ENCODE measurements around the gene ATP8B3. TPM values are rescaled to one million over a fixed set of nuclear protein-coding genes. Genes with fewer than 3 reads are reported as not detected.
A peak's percentile ranks its signal among the peaks of the same experiment; 100 is the strongest.

ATP8B3 gene
- polyA plus RNA-seq, 2 of the 4 experiments (the other 2 are of a cell fraction) = 2.7 to 3.9 TPM

DNA sequence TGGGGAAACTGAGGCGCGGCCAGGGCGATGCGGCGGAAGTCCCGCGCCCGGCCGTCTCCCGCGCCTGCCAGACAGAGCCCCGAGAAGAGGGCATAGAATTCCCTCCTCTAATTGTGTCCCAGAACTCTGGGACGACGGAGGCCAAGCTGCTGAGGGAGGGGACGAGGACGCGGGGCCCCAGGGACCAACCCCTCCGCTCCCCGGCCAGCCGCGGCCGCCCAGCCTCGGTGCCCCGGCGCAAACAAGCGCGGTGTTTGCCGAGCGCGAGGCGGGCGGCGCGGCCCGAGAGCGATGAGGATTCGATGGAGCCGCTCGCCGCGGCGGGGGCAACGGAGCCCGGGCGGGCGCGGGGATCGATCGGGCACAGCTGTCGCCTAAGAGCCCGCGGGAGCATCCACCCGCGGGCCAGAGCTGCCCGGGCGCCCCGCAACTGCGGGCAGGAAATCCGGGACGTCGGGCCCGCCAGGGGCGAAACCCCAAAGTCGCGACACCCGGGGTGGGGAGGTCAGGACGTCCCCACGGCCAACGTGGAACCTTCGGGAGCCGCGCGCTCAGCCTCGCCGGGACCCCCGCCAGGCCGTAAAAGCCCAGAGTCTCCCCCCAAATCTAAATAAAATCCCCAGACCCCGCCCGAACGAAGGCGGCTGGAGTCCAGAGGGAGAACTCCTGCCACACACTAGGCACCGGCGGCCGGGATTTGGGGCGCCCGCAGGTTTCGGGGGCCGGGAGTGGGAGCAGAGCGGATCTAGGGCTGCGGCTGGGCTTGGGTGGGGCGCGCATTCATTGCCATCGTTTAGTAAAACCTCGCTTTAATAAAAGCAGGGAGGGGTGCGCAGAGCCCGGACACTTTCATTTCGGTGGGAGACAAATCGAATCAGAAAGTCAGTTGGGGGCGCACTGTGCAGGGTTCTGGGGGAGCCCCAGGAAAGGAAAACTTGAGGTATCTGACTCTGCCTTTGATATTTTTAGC lies 62.4 kb downstream of the ATP8B3 start:
- peak overlapping the region; percentile 81 for H3K4me2 ChIP-seq
- POLR2A ChIA-PET = no interaction called here
- ATAC-seq (no peak), DNase-seq (ENCODE audit: low read depth in 1 of 2, low spot score in 1 of 2) (no peak), FAIRE-seq (no peak)
- peak overlapping the region in 1 of 2 experiments; percentile 84; a peak in 3 of 6 replicates for H3K27ac ChIP-seq
- H3K9me3 ChIP-seq = no peaks in the 10 kb centered on the region
- TF ChIP-seq ZC3H11A (IDR thresholded peaks at IDR 0.05) = no peak
- TF ChIP-seq HOXB5 (CRISPR knock-in tag; IDR thresholded peaks at IDR 0.05) = no peak
- TF ChIP-seq, protein P1, sequence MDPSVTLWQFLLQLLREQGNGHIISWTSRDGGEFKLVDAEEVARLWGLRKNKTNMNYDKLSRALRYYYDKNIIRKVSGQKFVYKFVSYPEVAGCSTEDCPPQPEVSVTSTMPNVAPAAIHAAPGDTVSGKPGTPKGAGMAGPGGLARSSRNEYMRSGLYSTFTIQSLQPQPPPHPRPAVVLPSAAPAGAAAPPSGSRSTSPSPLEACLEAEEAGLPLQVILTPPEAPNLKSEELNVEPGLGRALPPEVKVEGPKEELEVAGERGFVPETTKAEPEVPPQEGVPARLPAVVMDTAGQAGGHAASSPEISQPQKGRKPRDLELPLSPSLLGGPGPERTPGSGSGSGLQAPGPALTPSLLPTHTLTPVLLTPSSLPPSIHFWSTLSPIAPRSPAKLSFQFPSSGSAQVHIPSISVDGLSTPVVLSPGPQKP (IDR thresholded peaks at IDR 0.05; ENCODE audit: low read depth, low read length) = no peak
- TF ChIP-seq, protein P2, sequence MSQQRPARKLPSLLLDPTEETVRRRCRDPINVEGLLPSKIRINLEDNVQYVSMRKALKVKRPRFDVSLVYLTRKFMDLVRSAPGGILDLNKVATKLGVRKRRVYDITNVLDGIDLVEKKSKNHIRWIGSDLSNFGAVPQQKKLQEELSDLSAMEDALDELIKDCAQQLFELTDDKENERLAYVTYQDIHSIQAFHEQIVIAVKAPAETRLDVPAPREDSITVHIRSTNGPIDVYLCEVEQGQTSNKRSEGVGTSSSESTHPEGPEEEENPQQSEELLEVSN (IDR thresholded peaks at IDR 0.05; ENCODE audit: borderline replicate concordance, low read depth) = no peak
- no peak for TF ChIP-seq HMGXB4 (CRISPR knock-in tag; IDR thresholded peaks at IDR 0.05; ENCODE audit: borderline replicate concordance)
- TF ChIP-seq POLR2A (IDR thresholded peaks at IDR 0.05; ENCODE audit: low read length) = no peak
- TF ChIP-seq EHF (CRISPR knock-in tag; IDR thresholded peaks at IDR 0.05) = no peak
- TF ChIP-seq JUN (IDR thresholded peaks at IDR 0.05) = no peak
- no peak for TF ChIP-seq TFCP2L1 (CRISPR knock-in tag; IDR thresholded peaks at IDR 0.05)
- no peak for TF ChIP-seq NFE2L2 (conservative IDR thresholded peaks at IDR 0.05; ENCODE audit: low read length)
- no peak for TF ChIP-seq RARB (CRISPR knock-in tag; IDR thresholded peaks at IDR 0.05)
- no peak for TF ChIP-seq NR3C1 (IDR thresholded peaks at IDR 0.05)
- no peak for TF ChIP-seq SMC3 (IDR thresholded peaks at IDR 0.05)
- no peak for TF ChIP-seq EP300 (IDR thresholded peaks at IDR 0.05)
- no peak for TF ChIP-seq ZSCAN20 (CRISPR knock-in tag; IDR thresholded peaks at IDR 0.05)
- no peak for TF ChIP-seq EHMT2 (IDR thresholded peaks at IDR 0.05; ENCODE audit: low read depth)
- CTCF ChIA-PET = interaction anchor here (1.3 to 1.4 kb wide), 2 partner anchors 11 to 77 kb away, joined by 3 to 5 read pairs; no protein-coding TSS in a partner anchor
- 8% methylated on average over 21 of the region's 99 CpGs for WGBS (ENCODE audit: missing lambda C conversion rate)
- H3K4me1 ChIP-seq = peaks cover 52% of the 10 kb centered on the region
- peak overlapping the region; percentile 35; the same call in 2 of the 3 replicates for H3K4me3 ChIP-seq

- Histone ChIP-seq H3K4me2 (peak overlapping the region; percentile 81), H3K4me3 (peak overlapping the region; percentile 35; the same call in 2 of the 3 replicates), H3K9me3 (no peaks in the 10 kb centered on the region), H3K27ac (peak overlapping the region; percentile 68 to 84; a peak in 5 of 6 replicates), H3K4me1 (peaks cover 53% of the 10 kb centered on the region)
- WGBS (ENCODE audit: missing lambda C conversion rate) = 49% methylated on average over 9 of the region's 45 CpGs
- ChIA-PET CTCF (interaction anchor here (0.8 to 1.2 kb wide), 2 partner anchors 19 to 203 kb away, joined by 3 to 4 read pairs; no protein-coding TSS in a partner anchor), POLR2A (no interaction called here)
- FAIRE-seq = no peak
- TF ChIP-seq KDM1A (IDR thresholded peaks at IDR 0.05; ENCODE audit: low read depth) (no peak), RARB (CRISPR knock-in tag; IDR thresholded peaks at IDR 0.05) (no peak), FOSL2 (IDR thresholded peaks at IDR 0.05) (no peak), FOSL2 (CRISPR knock-in tag; IDR thresholded peaks at IDR 0.05) (no peak), POLR2AphosphoS2 (conservative IDR thresholded peaks at IDR 0.05; ENCODE audit: low read length) (no peak), CEBPB (IDR thresholded peaks at IDR 0.05) (no peak), RAD21 (conservative IDR thresholded peaks at IDR 0.05 in 1 of 2, IDR thresholded peaks at IDR 0.05 in 1 of 2) (no peak), EP300 (IDR thresholded peaks at IDR 0.05) (no peak), ZSCAN20 (CRISPR knock-in tag; IDR thresholded peaks at IDR 0.05) (no peak), SREBF2 (IDR thresholded peaks at IDR 0.05) (no peak), HOXB13 (CRISPR knock-in tag; IDR thresholded peaks at IDR 0.05; ENCODE audit: low read depth) (no peak), RNF2 (IDR thresholded peaks at IDR 0.05; ENCODE audit: borderline replicate concordance, low read depth) (no peak), CHD2 (IDR thresholded peaks at IDR 0.05; ENCODE audit: low read length, partially characterized antibody) (no peak)
- TF ChIP-seq, protein P3, sequence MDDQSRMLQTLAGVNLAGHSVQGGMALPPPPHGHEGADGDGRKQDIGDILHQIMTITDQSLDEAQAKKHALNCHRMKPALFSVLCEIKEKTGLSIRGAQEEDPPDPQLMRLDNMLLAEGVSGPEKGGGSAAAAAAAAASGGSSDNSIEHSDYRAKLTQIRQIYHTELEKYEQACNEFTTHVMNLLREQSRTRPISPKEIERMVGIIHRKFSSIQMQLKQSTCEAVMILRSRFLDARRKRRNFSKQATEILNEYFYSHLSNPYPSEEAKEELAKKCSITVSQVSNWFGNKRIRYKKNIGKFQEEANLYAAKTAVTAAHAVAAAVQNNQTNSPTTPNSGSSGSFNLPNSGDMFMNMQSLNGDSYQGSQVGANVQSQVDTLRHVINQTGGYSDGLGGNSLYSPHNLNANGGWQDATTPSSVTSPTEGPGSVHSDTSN (IDR thresholded peaks at IDR 0.05) = no peak
- TF ChIP-seq, protein P1 (IDR thresholded peaks at IDR 0.05; ENCODE audit: low read depth, low read length) = no peak
- TF ChIP-seq, protein P4, sequence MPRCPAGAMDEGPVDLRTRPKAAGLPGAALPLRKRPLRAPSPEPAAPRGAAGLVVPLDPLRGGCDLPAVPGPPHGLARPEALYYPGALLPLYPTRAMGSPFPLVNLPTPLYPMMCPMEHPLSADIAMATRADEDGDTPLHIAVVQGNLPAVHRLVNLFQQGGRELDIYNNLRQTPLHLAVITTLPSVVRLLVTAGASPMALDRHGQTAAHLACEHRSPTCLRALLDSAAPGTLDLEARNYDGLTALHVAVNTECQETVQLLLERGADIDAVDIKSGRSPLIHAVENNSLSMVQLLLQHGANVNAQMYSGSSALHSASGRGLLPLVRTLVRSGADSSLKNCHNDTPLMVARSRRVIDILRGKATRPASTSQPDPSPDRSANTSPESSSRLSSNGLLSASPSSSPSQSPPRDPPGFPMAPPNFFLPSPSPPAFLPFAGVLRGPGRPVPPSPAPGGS (IDR thresholded peaks at IDR 0.05) = no peak
- ATAC-seq = no peak
- DNase-seq (ENCODE audit: low read depth in 1 of 2, low spot score in 1 of 2) = no peak
These were observed 63.2 kb downstream of the ATP8B3 start for GRCh38 chr19:1748873-1749341.
